AG08395 (cell line): Measurements from ENCODE around the gene MEOX2.

Experiments used
- DNase-seq: peaks from one replicate; pipeline ENCODE4 v3.0.0; 2012; ENCODE audit warnings: mixed read lengths, low spot score

MEOX2 gene

GRCh38 chr7:15610503-15610902, 76.0 kb downstream of the MEOX2 start:
- DNase-seq = no peak

GRCh38 chr7:15609287-15609686, 77.2 kb downstream of the MEOX2 start:
- DNase-seq = no peak

GRCh38 chr7:15607529-15608210, 78.8 kb downstream of the MEOX2 start:
- peak; percentile 10 for DNase-seq

- DNase-seq = no peak
Observed at GRCh38 chr7:15606561-15606960, 79.9 kb downstream of the MEOX2 start.

GRCh38 chr7:15604166-15604565, 82.3 kb downstream of the MEOX2 start:
- no peak for DNase-seq

- DNase-seq = no peak
Observed at GRCh38 chr7:15603124-15603523, 83.4 kb downstream of the MEOX2 start.

GRCh38 chr7:15602236-15602635, 84.2 kb downstream of the MEOX2 start:
- DNase-seq = no peak

GRCh38 chr7:15601175-15601574, 85.3 kb downstream of the MEOX2 start:
- DNase-seq = no peak

GRCh38 chr7:15600298-15600697, 86.2 kb downstream of the MEOX2 start:
- no peak for DNase-seq

- no peak for DNase-seq
Observed at GRCh38 chr7:15594461-15594860, 92.0 kb downstream of the MEOX2 start.

- no peak for DNase-seq
Observed at GRCh38 chr7:15593382-15593781, 93.1 kb downstream of the MEOX2 start.

- DNase-seq = no peak
Observed at GRCh38 chr7:15586266-15586665, 100.2 kb downstream of the MEOX2 start.

- no peak for DNase-seq
Observed at GRCh38 chr7:15584575-15584974, 101.9 kb downstream of the MEOX2 start.

- no peak for DNase-seq
Observed at GRCh38 chr7:15582773-15583172, 103.7 kb downstream of the MEOX2 start.

- DNase-seq = no peak
Observed at GRCh38 chr7:15581352-15581951, 105.0 kb downstream of the MEOX2 start.

- no peak for DNase-seq
Observed at GRCh38 chr7:15580604-15581351, 105.7 kb downstream of the MEOX2 start.

GRCh38 chr7:15577600-15577999, 108.9 kb downstream of the MEOX2 start:
- DNase-seq = no peak

- DNase-seq = no peak
Observed at GRCh38 chr7:15571301-15571878, 115.1 kb downstream of the MEOX2 start.

GRCh38 chr7:15567652-15568051, 118.8 kb downstream of the MEOX2 start:
- no peak for DNase-seq

GRCh38 chr7:15567036-15567435, 119.4 kb downstream of the MEOX2 start:
- DNase-seq = no peak

GRCh38 chr7:15566476-15566875, 120.0 kb downstream of the MEOX2 start:
- no peak for DNase-seq

GRCh38 chr7:15561835-15562234, 124.6 kb downstream of the MEOX2 start, which contains the start of gene AGMO:
TSS of gene AGMO (minus strand) at chr7:15562015.
- peak; percentile 24 for DNase-seq
